IPS-18c (cell line): Measurements from ENCODE around the gene SSTR5.
"Not testable (repeated sequence)": the region's sequence is repeated elsewhere in the genome, so short reads cannot be mapped to it uniquely, and the experiment has no call there.

Experiments used
- H3K4me3 ChIP-seq: 2 replicates; pipeline ENCODE4 v1.7.0; 2013; ENCODE audit warnings: low read depth, mild to moderate bottlenecking, low read length, moderate library complexity; ENCODE audit not compliant: insufficient read depth
- H3K9me3 ChIP-seq: one replicate; pipeline ENCODE4 v1.6.1; 2013; ENCODE audit warnings: mild to moderate bottlenecking, low read length, moderate library complexity; ENCODE audit not compliant: control insufficient read depth, insufficient read depth

SSTR5 gene

DNA sequence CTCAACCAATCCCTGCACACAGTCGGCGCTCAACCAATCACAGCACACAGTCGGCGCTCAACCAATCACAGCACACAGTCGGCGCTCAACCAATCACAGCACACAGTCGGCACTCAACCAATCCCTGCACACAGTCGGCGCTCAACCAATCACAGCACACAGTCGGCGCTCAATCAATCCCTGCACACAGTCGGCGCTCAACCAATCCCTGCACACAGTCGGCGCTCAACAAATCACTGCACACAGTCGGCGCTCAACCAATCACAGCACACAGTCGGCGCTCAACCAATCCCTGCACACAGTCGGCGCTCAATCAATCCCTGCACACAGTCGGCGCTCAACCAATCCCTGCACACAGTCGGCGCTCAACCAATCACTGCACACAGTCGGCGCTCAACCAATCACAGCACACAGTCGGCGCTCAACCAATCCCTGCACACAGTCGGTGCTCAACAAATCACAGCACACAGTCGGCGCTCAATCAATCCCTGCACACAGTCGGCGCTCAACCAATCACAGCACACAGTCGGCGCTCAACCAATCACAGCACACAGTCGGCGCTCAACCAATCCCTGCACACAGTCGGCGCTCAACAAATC lies 20.2 kb downstream of the SSTR5 start:
- not testable (repeated sequence) for H3K9me3 ChIP-seq, H3K4me3 ChIP-seq

DNA sequence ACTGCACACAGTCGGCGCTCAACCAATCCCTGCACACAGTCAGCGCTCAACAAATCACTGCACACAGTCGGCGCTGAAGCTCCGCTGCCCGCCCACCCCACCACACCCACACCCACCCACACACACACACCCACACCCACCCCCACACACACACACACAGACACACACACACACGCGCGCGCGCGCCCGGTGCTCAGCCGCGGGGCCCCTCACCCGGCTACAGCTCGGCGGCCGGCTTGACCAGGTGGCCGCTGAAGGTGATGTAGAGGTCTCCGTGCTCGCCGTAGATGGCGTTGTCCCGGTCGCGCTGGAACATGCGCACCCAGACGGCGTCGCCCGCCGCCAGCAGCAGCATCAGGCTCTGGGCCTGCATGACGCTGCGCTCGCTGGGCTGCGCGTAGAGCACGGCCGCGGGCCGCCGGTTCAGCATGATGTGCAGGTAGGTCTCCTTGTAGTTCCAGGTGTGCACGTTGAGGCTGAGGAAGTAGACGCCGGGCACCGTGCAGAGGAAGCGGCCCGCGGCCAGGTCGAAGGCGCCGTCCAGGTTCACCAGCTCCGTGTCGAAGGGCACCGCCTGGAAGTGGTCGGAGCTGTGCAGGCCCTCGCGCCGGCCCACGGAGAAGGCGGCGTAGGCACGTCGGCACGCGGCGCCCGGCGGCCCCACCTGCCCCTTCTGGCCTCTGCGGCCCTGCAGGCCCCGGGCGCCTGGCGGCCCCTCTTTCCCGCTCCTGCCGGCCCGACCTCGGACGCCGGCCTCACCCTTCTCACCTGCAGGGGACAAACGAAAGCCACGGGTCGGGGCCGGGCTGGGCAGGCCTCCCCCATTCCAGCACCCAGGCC lies 21.0 kb downstream of the SSTR5 start:
- Histone ChIP-seq H3K4me3 (no peak overlapping the region), H3K9me3 (no peaks in the 10 kb centered on the region)

DNA sequence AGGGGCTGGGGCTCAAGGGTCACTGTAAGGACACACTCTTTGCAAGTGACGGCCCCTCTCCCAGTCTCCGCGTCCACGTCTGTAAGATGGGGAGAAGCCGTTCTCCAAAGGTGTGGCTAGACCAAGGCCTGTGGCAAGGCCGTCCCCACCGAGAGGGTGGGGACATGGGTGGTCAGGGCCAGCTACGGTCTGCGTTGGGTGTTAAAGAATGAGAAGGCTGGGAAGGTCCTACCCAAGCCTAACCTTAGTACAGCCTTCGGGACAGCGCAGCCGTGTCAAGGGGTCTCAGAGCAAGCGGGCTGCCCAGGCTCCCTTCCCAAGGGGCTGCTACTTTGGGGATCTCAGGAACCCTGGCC lies 21.6 kb downstream of the SSTR5 start:
- H3K9me3 ChIP-seq: no peaks in the 10 kb centered on the region
- no peak overlapping the region for H3K4me3 ChIP-seq

DNA sequence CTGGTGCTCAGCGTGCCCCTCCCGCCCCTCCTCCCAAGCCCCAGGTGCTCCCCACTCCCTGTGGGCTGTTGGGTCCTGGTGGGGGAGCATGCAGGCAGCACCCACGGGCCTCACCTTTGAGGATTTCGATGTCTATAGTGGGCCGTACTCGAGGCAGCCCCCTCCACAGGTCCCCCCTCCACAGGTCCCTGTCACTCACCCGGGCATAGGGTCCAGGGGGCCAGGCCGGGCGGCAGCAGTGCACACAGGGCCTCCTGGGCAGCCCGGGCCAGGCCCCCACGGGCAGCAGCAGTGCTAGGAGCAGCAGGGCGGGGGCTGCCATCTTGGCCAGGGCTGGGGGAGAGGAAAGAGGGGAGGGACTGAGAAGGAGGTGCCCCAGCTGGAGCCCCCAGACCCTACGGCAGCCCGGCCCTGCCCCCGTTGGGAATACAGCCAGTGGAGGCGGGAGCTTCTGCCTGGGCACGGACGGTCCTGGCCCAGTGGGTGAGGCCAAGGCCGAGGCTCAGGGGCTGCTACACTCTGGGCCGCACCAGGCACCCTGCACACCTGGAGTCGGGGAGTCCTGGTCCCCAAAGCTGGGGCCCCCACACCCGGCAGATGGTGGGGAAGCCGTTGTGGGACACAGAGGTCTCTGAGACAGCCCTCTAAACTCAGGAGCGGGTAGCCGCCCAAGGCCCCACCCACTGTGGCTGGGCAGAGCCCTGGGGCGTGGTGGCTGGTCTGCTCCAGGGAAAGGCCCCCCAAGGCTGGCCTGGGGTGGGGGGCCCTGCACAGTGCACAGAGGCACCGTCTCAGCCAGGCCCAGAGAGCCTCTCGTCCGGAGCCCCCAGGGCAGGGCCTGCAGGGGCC lies 22.3 kb downstream of the SSTR5 start:
- Histone ChIP-seq H3K9me3 (no peaks in the 10 kb centered on the region), H3K4me3 (no peak overlapping the region)

DNA sequence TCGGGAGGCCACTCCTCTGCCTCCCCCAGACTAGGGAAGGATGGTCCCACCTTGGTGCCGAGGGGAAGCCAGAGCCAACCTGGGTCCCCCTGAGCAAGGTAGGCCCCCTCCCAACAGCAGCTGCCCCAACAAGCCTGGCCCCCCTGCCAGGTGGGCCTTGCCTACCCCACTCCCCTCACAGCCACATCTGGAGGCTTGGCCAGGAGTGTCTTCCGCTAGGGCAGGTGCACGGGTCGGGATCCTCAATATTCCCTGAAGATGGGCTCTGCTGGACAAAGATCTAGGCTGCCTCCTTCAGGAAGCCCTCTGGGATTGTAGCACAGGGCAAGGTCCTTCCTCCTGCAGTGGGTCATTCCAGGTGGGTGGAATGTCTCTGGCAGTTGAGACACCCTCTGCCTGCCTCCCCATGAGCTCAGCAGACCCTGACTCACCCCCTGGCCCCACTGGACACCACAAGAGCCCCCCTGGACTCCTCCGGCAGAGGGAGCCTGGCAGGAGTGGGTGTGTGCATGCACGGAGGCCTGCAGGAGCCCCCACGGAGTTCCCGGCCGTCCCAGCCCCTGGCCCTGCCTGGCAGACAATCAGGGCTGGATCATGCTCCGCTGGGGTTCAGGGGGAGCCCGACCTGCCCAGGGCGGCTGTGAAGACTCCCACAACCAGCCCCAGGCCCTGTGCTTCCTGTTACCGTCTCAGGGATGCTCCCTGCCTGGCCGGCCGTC lies 23.1 kb downstream of the SSTR5 start:
- Histone ChIP-seq H3K4me3 (no peak overlapping the region), H3K9me3 (no peaks in the 10 kb centered on the region)

DNA sequence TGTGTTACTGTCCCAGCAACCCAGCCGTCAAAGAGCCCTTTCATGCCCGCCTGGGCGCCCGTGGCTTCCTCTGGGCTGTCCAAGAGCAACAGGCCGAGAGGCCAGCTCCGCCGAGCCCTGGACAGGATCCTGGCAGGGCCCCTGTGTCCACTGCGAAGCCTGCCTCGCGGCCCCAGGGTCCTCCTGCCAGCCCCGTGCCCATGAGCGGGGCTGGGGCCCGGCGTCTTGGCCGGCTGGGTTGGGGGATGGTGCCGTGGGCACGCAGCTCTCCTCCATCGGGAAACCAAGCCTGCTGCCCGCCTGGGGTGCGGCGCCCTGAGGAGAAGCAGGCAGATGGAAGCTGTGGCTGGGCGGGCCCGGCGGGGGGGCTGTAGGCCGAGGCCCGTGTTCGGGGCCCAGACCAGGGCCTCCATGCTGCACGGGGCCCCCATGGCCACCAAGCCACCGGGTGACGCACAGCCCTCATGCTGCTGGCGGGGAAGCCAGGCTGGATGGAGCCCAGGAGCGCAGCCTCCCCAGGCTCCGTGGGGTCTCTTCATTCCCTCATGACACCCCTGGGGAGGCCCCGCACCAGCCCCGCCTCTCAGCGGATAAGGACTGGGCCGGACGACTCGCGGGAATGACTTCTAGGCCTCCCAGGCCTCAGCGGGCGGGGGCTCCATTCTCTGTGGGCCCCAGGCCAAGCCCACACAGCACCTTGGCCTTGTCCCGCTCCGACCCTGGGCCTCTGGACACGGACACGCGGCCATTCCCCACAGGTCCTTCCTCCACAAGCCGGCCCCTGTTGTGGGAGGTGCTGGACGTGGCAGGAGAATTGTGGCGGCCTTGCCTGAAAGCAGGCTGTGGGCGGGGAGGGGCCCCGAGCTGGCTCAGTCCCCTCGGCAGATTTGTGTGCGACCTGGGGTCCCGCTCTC lies 23.9 kb downstream of the SSTR5 start, which contains the start of gene C1QTNF8:
Gene C1QTNF8, minus strand, starts transcription at position 76 of the 914 bp plus-strand sequence. CDS start 1,322 bp downstream, outside the sequence.
- H3K9me3 ChIP-seq: no peaks in the 10 kb centered on the region
- no peak within 1 kb of the TSS for H3K4me3 ChIP-seq

DNA sequence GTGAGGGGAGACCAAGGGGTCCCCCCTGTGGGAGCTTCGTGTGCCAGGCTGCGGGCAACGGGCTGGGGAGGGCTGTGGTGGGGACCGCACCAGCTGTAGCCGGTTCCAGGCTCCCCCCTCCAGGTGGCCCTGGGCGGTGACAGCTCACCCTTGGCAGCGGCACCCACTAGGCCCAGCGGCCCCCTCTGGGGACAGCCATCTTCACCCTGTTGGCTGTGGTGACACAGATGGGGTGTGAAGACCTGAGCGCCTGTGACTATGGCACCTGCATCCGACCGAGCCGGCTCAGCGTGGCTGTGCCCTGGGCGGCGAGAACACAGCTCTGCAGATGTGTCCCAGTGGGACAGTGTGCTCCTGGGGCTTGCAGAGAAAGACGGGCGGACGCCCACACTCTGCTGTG lies 24.6 kb downstream of the SSTR5 start:
- Histone ChIP-seq H3K9me3 (no peaks in the 10 kb centered on the region), H3K4me3 (no peak overlapping the region)

DNA sequence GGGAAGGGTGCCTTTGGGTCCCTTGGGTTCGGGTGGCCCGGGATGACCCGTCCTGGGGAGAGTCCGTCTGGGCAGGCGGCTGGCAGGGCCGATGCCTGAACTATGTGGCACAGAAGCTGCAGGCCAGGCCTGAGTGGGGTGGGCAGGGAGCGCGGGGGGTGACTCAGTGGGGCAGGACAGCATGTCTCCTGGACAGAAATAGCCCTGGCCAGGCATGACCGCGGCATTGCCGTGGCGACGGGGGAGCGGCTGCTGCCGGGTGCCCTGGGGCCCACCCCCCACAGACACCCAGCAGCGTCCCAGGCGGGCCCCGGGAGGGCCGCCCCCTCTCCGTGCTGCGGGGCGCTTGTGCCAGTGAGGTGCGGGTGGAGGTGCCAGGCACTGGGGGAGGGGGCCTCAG lies 25.3 kb downstream of the SSTR5 start:
- H3K9me3 ChIP-seq: no peaks in the 10 kb centered on the region
- no peak overlapping the region for H3K4me3 ChIP-seq

DNA sequence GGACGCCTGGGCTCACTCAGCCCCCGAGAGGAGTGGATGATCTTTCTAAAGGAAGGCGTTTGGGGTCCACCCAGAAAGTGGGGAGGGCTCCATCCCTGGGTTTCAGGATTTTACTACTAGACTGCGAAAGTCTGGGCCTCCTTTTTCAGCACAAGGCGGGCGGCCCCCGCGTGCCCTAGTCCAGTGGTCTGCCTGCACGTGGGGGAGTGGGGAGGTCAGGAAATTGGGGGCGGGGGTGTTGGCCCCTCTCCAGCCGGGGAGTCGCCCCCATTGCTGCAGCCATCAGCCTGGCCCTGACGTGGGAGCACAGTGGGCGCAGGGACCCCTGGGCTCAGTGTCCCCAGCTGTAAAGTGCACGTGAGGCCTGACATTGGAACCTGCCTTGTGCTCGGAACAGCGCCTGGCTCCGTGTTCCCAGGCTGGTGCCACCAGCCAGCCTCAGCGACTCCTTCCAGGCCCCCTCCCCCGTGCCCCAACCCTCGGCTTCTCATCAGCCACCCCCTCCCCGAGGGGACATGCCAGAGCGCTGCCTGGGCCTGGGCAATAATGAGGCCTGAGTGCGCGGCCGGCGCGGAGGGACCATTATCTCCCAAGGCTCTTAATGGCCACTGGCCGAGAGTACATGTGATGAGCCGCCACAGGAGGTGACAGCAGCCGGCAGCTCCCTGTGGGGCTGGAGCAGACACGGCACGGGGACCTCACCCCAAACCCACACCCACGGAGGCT lies 25.9 kb downstream of the SSTR5 start:
- Histone ChIP-seq H3K9me3 (no peaks in the 10 kb centered on the region), H3K4me3 (no peak overlapping the region)

DNA sequence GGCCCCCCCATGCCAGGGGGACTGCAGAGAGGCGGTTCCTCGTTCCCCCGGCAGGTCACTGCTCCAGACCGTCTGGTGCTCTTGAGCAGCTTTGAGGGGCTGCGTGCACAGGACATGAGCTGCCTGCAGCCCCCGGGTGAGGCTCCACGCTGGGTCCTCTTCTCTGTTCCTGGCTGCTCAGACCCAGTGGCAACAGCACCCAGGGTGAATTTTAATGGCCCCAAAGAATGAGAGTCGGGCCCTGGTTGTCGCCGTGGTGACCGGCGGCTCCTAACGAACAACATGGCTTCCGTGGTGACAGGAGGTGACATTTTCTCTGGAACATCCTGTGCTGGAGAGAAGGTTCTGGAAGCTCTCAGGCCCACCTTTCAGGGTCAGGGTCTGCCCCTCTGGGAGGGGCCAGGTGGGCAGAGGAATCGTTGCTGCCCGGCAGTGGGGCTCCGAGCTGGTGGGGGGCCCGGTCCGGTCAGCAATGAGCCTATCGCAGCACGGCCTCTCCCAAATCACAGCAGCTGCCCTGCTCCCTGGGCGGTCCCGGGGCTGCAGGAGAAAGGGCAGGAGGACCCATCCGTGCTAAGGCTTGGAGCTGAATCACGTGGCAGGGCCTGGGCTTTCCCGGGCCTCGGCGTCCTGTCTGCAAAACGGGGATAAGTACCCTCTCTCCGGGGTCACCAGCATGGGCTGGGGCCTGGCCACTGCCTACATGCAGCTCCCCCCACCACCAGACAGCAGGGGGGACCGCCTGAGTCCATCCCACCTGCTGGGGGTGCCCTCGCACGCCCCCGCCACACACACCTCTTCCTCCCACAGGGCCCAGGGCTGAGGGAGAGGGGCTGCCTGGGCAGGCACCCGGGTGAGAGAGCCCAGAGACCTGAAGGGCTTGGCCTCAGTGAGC lies 26.9 kb downstream of the SSTR5 start:
- no peak overlapping the region for H3K4me3 ChIP-seq
- no peaks in the 10 kb centered on the region for H3K9me3 ChIP-seq

DNA sequence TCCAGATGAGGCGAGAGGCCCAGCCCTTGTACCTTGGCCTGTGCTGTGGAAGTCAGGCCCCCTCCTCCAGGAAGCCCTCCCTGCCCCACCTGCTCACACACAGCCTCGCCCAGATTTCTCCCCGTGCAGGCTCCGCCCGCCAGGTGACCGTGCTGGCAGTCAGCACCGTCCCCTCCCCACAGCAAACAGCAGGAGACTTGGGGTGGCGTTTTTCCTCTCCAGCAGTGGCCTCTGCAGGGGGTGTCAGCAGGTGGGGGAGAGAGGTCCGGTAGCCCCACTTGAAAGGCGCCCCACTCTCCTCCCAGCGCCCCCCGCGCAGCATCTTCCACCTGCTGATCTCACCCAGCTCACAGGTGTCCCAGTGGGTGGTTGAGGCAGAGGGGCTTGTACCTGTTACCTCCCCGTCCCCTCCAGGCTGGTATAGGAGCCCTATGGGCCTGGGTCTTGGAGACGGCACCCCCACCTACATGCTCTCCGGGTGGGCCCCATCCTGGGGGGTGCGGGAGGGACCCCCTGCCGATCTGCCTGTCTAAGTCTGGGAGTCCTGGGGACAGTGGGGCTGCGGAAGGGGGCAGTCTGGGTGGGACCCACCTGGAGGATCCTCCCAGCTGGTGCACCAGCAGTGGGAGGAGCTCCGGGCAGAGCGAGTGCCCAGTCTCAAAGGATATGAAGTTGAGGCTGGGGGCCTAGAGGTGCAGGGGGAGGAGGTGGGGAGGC lies 27.7 kb downstream of the SSTR5 start:
- no peak overlapping the region for H3K4me3 ChIP-seq
- H3K9me3 ChIP-seq: no peaks in the 10 kb centered on the region

DNA sequence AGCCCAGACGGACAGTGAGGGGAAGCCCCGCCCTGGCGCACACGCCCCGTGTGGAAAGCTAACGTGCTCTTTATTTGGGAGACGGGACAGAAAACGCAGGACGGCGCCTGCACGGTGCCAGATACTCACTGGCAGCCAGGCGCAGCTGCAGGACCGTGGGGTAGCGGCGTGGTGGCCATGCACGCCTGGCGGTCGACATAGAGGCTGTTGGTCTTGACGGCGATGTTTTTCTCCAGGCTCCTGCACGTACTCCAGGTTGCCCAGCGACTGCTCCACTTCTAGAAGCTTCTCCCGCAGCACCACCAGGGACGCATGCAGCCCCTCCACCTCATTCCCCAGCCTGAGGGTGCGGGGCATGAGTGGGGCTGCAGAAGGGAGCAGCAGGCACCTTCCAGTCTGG lies 28.6 kb downstream of the SSTR5 start:
- Histone ChIP-seq H3K9me3 (no peaks in the 10 kb centered on the region), H3K4me3 (no peak overlapping the region)

DNA sequence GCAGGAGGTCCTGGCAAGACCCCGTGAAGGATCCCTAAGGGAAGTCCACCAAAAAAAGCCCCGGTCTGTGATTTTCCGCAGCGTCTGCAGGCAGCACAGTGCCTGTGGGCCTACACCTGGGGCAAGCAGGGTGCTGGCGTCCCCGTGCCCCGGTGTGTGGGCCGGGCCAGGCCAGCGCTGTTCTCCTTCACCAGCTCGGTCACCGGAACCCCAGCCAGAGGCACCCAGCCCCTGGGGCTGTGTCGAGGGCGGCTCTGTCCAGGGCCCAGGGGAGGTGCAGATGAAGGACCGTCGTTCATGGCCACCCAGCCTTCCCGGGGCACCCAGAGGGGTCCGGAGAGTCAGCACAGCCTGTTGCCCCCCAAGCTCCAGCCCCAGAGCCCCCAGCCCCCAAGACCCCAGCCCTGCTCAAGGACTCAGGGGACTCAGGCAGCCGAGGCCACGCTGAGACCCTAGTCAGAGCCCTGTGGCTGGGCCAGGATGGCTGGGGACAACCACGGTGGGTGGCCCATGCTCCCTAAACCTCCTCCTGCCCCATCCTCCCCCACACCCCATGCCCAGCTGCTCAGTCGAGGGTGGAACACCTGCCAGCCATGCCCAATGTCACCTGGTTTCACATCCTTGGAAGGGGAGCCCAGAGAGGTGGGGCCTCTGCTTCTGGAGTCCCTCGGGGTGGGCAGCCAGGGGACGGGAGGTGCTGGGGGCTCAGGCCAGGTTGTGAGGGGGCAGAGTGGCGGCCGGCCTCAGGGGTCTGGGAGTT lies 29.2 kb downstream of the SSTR5 start:
- Histone ChIP-seq H3K4me3 (no peak overlapping the region), H3K9me3 (no peaks in the 10 kb centered on the region)

DNA sequence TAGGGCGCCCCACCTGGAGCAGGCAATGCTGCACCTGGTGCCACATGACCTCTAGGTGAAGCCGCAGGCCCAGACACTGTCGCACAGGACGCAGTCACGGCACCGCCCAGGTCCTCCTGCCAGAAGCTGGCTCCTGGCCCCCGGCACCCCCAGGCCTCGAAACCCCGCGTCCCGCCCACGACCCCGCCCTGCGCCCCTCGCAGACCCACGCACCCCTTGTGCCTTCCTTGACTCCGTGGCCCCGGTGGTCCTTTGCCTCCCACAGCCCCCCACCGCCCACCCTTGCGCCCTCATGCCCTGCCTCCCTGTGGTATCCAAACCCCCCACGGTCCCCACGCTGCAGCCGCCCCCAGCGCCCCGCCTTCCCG lies 29.8 kb downstream of the SSTR5 start:
- H3K4me3 ChIP-seq: no peak overlapping the region
- no peaks in the 10 kb centered on the region for H3K9me3 ChIP-seq
